Measurements from ENCODE around the gene ABI3BP.
"Not testable (repeated sequence)": the region's sequence is repeated elsewhere in the genome, so short reads cannot be mapped to it uniquely, and the experiment has no call there.

Gene ABI3BP

GRCh38 chr3:100978011-100978659, 15.1 kb downstream of the ABI3BP start:
- no peak for DNase-seq

DNA sequence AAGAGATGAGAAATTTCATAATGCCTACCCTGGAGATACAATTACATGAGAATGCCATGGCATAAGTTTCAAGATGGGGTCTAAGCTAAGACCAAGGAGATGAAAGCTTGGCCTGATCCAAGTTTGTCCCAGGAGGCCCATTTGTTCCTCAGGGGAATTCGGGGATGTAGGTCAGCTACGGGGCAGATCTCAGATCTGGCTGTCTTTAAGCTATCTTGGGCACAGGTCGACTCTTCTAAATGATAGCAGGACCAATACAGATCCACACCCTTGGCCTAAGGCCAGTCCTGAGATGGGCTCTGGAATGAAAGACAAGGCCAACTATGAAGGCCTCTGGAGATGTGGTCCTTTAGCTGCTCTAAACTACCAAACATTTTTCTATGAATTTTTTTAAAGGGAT, 16.6 kb downstream of the ABI3BP start:
- DNase-seq: no peak

- DNase-seq: no peak
Measured at GRCh38 chr3:100975714-100976113, 17.5 kb downstream of the ABI3BP start.

GRCh38 chr3:100973594-100973993, 19.6 kb downstream of the ABI3BP start:
- no peak for DNase-seq

DNA sequence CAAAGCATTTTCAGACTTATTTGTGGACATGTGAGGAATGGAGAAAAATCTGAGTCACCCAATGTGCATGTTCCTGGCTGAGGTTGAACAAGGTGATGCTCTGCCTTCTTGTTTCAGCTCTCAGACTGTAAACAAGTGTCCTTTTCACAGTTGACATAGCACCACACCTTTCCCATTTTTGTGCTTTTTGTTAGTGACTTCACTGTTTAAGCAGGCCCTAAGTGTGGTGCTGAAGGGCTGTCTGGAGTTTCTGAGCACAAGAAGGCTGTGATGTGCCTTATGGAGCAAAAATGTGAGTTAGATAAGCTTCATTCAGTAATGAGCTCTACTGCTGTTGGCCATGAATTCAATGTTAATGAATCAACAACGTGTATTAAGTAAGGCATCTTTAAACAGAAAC, 20.4 kb downstream of the ABI3BP start:
- DNase-seq: no peak

DNA sequence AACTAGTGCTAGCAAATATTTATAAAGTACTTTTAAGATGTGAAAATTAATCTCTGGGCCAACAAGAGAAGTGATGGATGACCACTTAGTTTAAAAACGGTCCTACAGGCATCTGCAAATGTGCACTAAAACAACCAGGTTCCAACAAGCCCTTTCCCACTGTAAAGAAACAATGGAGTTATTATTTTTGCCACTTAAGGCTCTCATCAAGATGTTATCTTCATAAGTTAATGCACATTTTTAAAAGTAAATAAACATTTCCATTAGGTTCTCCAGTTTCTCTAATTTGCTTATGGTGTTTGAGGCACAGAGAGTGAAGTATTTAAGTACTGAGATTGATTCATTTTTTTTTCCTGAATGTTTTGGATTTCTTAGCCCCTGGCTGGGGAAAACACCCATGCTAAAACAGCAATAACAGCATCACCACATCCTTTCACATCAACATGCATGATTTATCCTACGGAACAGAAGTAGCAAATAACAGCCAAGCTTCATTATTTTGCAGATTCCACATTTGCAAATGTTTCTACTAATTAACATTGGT, 20.8 kb downstream of the ABI3BP start:
- no peak for DNase-seq

- no peak for DNase-seq
Measured at GRCh38 chr3:100971798-100972197, 21.4 kb downstream of the ABI3BP start.

GRCh38 chr3:100970477-100970990, 22.7 kb downstream of the ABI3BP start:
- DNase-seq: no peak

- DNase-seq: no peak
Measured at GRCh38 chr3:100968932-100969906, 24.0 kb downstream of the ABI3BP start.

DNA sequence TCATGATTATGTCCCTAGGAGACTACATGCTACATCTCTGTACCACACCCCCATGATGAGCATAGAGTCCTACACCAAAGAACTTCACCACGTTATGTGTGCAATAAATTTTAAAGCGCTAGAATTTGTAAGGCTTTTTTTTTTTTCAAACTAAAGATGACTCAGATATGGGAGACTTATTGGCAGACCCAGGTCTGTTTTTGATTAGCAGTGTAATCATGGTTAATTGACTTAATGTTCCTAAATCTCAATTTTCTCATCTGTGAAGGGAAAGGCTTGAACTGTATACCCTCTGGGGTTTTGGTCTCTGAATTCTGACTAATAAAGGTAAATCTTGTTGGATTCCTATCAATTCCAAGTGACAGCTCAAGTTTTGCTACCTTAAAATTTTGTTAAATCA, 26.4 kb downstream of the ABI3BP start:
- DNase-seq: no peak

DNA sequence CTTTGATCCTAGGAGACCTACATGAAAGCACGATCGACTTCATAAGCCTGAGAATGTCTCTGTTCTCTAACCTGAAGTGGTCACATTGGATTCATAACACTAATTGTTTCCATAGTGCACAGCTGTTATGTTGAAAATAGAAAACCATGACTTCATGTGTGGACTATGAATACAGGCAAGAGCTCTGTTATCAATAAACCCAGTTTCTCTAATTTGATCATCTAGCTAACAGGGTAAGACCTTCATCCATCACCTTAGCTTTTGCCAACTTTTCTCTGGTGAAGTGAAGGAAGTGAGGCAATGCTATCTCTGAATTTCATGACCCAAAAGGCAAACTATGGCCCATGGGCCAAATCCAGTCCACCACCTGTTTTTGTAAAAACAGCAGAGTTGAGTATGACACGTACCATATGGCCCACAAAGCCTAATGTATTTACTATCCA, 27.2 kb downstream of the ABI3BP start:
- DNase-seq: no peak

DNA sequence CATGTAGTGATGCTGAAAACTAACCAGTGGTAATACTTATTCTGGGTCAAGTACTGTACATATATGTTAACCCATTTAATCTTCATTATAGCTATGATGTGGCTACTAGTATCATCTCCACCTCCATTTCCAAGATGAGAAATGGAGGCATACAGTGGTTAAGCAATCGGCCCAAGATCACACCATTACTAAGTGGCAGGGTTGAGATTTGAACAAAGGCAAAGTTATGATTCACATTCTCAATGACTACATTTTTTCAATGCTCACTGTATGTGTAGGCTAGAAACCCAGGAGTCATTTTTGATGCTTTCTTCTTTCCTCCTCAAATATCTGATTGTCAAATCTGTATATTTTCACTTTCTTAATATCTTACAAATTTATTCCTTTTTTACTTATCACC, 30.2 kb downstream of the ABI3BP start:
- no peak for DNase-seq

GRCh38 chr3:100957261-100957986, 35.8 kb downstream of the ABI3BP start:
- DNase-seq: no peak

- DNase-seq: no peak
Measured at GRCh38 chr3:100956276-100956675, 36.9 kb downstream of the ABI3BP start.

- no peak for DNase-seq
Measured at GRCh38 chr3:100954990-100955389, 38.2 kb downstream of the ABI3BP start.

DNA sequence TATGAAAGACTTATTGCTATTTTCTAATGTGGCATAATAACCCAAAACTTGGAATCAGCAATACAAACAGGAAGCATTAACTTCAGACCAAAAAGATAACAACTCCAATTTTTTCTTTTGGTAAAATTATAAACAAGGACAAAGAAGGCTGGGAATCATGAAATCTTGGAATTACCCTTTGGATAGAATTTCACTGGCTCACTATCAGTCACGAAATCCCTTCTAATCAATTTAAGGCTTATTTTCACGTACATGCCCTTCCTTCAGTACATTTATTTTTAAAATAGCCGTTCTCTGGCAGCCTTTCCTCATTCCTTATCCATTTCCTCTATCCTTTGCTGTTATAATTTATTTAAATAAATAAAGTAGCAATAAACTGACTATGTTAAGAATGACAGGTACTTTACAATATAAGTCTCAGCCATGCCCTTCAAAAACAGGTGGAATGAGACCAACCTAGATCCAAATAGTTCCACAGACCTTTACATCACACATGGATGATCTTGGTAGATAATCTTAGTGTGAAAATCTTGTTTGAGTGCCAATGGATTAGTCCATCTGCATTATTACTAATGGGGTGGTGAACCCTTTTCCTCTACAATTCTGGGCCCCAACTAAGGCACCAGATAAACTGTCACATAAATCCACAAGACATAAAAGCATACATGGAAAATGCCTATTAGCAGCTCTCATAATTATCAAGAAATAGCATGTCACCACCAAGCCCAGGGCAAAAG, 38.9 kb downstream of the ABI3BP start:
- no peak for DNase-seq

DNA sequence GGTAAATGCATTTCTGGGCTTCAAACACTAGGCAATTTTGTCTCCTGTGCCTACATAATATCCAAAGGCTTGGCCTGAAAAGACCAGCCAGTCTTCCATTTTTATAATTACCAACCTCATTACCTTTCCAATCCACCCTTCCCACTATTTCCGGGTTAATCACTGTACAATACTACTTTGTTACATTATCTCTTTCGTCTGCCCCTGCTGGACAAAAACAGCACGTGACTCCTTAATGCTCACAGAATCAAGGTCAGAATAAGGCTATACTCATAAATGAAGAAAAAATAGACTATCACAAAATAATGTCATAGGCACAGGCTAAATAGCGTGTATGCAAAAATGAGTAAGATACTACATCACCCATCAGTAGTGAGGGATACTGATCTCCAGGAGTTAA, 40.1 kb downstream of the ABI3BP start:
- no peak for DNase-seq

GRCh38 chr3:100947119-100947518, 46.1 kb downstream of the ABI3BP start:
- DNase-seq: no peak

DNA sequence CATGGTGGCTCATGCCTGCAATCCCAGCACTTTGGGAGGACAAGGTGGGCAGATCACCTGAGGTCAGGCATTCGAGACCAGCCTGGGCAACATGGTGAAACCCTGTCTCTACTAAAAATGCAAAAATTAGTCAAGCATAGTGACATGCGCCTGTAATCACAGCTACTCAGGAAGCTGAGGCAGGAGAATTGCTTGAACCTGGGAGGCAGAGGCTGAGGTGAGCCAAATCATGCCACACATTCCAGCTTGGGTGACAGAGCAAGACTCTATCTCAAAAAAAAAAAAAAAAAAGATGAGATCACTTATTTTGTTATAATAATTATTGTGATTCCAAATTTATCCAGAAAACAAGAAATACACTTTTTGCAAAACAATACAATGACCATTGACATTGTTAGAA, 47.1 kb downstream of the ABI3BP start:
- DNase-seq: not testable (repeated sequence)

- DNase-seq: no peak
Measured at GRCh38 chr3:100941451-100941850, 51.8 kb downstream of the ABI3BP start.

- no peak for DNase-seq
Measured at GRCh38 chr3:100941041-100941440, 52.2 kb downstream of the ABI3BP start.

DNA sequence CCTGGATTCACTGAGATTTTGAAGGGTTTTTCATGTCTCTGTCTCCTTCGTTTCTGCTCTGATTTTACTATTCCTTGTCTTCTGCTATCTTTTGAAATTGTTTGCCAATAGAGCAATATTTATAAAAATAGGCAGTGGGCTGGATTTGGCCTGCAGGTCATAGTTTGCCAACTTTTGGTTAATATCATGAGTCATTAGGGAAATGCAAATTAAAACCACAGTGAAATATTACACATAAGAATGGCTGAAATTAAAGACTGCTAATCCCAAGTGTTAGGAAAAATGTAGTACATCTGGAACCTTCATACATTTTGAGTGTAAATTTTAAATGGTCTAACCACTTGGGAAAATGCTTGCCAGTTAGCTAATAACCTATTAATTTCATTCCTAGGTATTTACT, 56.3 kb downstream of the ABI3BP start:
- no peak for DNase-seq
